ENCODE results near the gene RACK1. TPM values are rescaled to one million over a fixed set of nuclear protein-coding genes. Genes with fewer than 3 reads are reported as not detected.

RACK1 gene
- total RNA-seq, 2 experiments from 2014 or later = 2,724 to 3,901 TPM

DNA sequence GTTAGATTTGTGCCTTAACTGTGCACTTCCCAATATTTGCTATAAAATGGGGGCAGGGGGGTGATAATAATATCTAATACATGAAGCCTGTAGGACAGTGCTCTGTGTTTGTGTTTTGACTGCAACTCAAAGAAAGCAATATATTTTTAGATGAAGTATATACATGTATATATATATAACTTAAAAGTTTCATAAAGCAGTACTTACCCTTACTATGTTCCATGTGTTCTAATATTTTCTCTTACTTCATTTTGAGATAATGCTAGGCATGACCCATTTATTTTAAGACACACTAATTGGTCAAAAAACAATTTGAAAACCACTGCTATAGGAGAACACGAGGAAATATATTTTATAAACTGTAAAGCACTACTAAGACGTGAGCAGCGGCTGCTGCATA, 14.9 kb upstream of the RACK1 start:
- Mint-ChIP-seq H3K9me3 (ENCODE audit: low read depth) (no peaks in the 10 kb centered on the region), H3K27me3 (no peaks in the 10 kb centered on the region), H3K4me3 (peak overlapping the region; percentile 91), H3K27ac (peak overlapping the region; percentile 95), H3K4me1 (peaks cover 48% of the 10 kb centered on the region), H3K36me3 (ENCODE audit: low read depth) (peaks cover 41% of the 10 kb centered on the region)
- ChIA-PET POLR2A (no interaction called here), CTCF (no interaction called here)
- DNase-seq (no peak), ATAC-seq (no peak)
- intact Hi-C loops (cut with DNase I, micrococcal nuclease) = no loop called here

DNA sequence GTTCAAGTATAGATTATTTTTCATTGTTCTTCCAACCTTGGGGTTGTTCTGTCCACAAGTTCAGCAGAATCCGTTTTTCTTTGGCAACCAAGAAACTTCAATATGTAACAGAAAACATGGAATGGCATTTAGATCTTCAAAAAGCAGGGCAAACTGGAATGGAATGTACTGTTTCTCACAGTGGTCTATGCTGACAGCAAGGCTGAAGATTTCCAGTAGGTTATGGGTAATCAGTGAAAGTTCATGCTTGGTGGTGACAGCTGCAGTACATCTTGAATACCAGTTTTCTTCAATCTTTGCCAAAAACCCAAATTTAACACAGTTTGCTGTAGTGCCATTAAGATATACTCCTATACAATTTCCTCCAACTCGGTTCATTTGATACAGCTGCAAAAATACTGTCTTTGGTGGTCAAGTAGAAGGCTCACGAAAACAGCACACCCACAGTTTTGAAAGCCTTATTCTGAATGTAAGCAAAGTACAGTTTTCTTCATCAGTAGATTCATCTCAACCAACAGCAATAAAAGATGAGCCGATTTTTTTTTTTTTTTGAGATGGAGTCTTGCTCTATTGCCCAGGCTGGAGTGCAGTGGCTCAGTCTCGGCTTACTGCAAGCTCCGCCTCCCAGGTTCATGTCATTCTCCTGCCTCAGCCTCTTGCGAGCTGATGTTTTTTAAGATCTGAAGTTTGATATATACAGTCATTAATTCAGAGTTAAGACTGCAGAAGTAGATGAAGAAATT, 12.3 kb upstream of the RACK1 start:
- Mint-ChIP-seq H3K4me3 (no peak overlapping the region), H3K27ac (peak overlapping the region; percentile 81), H3K9me3 (ENCODE audit: low read depth) (no peaks in the 10 kb centered on the region), H3K4me1 (peaks cover 61% of the 10 kb centered on the region), H3K36me3 (ENCODE audit: low read depth) (peaks cover 47% of the 10 kb centered on the region), H3K27me3 (no peaks in the 10 kb centered on the region)
- ATAC-seq (no peak), DNase-seq (no peak)
- ChIA-PET CTCF (interaction anchor here (1.0 to 2.0 kb wide), 3 partner anchors 12 to 83 kb away, joined by 3 to 6 read pairs (median 6); partner anchors contain the start of gene RACK1), POLR2A (interaction anchor here (1.3 kb wide), 1 partner anchor 12 kb away, joined by 6 read pairs; the partner anchor contains the start of gene RACK1)
- intact Hi-C loops (cut with DNase I, micrococcal nuclease) = no loop called here

- H3K4me3 Mint-ChIP-seq = no peak overlapping the region
- DNase-seq (no peak), ATAC-seq (no peak)
- intact Hi-C loops (cut with DNase I, micrococcal nuclease) = no loop called here
- ChIA-PET CTCF (interaction anchor here (1.1 to 2.0 kb wide), 3 partner anchors 11 to 86 kb away, joined by 3 to 6 read pairs (median 6); partner anchors contain the start of gene RACK1), POLR2A (interaction anchor here (0.6 kb wide), 1 partner anchor 46 kb away, joined by 3 read pairs; no protein-coding TSS in a partner anchor)
- H3K9me3 Mint-ChIP-seq (ENCODE audit: low read depth) = no peaks in the 10 kb centered on the region
- no peaks in the 10 kb centered on the region for H3K27me3 Mint-ChIP-seq
- H3K27ac Mint-ChIP-seq = peak overlapping the region; percentile 81
- peaks cover 68% of the 10 kb centered on the region for H3K4me1 Mint-ChIP-seq
- H3K36me3 Mint-ChIP-seq (ENCODE audit: low read depth) = peaks cover 52% of the 10 kb centered on the region
Observed at GRCh38 chr5:181255276-181255675, 11.6 kb upstream of the RACK1 start.

DNA sequence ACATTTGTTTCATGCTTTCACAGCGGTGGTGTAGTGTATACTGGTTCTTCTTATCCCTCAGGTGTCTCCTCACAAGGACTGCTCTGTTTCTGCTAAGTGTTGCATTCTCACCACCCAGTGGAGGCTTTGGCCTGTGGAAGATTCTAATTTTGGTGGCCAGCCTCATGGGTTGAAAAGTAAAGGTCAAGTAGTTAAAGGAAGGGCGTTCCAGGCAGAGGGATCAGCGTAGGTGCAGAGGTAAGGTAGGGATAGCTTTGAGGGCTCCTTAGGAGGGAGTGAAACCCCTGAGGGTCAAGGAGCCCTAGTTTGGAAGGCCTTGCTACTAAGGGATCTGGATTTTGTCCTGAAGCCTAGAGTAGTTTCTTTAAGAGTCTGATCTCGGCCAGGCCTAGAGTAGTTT, 4.6 kb upstream of the RACK1 start:
- ATAC-seq = no peak
- DNase-seq = no peak
- H3K27ac Mint-ChIP-seq = peak overlapping the region; percentile 92
- H3K4me1 Mint-ChIP-seq = peaks cover 56% of the 10 kb centered on the region
- intact Hi-C loops (cut with DNase I, micrococcal nuclease) = loop anchor here in 1 of 2 experiments (5.0 to 10.0 kb wide), 2 partner anchors 386 to 1623 kb away; partner anchors contain the start of genes HNRNPH1 and ZFP62
- peak overlapping the region; percentile 91 for H3K4me3 Mint-ChIP-seq
- ChIA-PET POLR2A (interaction anchor here (1.0 kb wide), 1 partner anchor 26 kb away, joined by 5 read pairs; no protein-coding TSS in a partner anchor), CTCF (interaction anchor here (1.0 kb wide), 1 partner anchor 11 kb away, joined by 3 read pairs; no protein-coding TSS in a partner anchor)
- peaks cover 40% of the 10 kb centered on the region for H3K36me3 Mint-ChIP-seq (ENCODE audit: low read depth)
- no peaks in the 10 kb centered on the region for H3K27me3 Mint-ChIP-seq
- H3K9me3 Mint-ChIP-seq (ENCODE audit: low read depth) = no peaks in the 10 kb centered on the region

DNA sequence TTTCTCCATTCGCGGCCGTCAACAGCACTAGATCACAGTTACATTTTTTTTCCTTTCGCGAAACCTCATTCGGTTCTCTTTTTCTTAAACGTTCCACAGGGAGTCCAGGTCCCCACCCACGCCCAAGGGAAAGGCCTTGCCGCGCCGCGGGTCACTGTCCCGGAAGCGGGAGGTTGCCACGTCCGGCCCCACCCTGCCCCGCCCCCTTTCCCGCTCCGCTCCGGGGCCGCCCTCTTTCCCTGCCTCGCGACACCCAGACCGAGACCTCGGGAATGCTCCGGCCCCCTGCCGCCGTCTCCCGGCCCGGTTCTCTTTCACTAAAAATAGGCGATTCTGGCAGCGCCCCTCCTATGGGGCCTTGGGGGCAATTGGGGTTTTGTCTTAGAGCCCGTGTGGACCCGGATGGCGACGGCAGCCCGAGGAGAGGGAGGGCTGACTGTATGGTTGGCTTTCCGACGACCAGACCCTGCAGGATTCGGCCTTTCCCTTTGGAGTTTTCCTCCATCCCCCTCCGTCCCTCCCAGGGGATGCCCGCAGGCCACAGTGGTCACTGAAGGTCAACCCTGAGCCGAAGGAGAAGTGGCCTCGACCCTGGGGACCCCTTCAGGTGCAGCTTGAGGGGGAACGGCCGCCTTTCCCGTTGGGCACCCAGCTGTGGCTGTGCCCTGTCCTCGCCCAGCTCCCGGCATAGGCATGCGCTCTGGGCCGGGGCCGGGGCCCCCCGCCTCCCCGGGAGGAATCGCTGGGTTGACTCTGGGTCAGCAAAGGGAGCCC, 2.8 kb upstream of the RACK1 start:
- Mint-ChIP-seq H3K9me3 (ENCODE audit: low read depth) (no peaks in the 10 kb centered on the region), H3K27ac (peak overlapping the region; percentile 99), H3K36me3 (ENCODE audit: low read depth) (peaks cover 55% of the 10 kb centered on the region), H3K4me3 (peak overlapping the region; percentile 91), H3K4me1 (peaks cover 56% of the 10 kb centered on the region), H3K27me3 (no peaks in the 10 kb centered on the region)
- POLR2A ChIA-PET = no interaction called here
- CTCF ChIA-PET = interaction anchor here (0.9 to 2.1 kb wide), 2 partner anchors 14 to 16 kb away, joined by 5 to 8 read pairs; partner anchors contain the start of gene TRIM52
- peak; percentile 40 for ATAC-seq
- peak; percentile 91 for DNase-seq
- intact Hi-C loops (cut with DNase I, micrococcal nuclease) = loop anchor here in 1 of 2 experiments (1.0 to 10.0 kb wide), 6 partner anchors 15 to 1622 kb away; partner anchors contain the start of genes CNOT6, HNRNPH1, MGAT1 and TRIM52

DNA sequence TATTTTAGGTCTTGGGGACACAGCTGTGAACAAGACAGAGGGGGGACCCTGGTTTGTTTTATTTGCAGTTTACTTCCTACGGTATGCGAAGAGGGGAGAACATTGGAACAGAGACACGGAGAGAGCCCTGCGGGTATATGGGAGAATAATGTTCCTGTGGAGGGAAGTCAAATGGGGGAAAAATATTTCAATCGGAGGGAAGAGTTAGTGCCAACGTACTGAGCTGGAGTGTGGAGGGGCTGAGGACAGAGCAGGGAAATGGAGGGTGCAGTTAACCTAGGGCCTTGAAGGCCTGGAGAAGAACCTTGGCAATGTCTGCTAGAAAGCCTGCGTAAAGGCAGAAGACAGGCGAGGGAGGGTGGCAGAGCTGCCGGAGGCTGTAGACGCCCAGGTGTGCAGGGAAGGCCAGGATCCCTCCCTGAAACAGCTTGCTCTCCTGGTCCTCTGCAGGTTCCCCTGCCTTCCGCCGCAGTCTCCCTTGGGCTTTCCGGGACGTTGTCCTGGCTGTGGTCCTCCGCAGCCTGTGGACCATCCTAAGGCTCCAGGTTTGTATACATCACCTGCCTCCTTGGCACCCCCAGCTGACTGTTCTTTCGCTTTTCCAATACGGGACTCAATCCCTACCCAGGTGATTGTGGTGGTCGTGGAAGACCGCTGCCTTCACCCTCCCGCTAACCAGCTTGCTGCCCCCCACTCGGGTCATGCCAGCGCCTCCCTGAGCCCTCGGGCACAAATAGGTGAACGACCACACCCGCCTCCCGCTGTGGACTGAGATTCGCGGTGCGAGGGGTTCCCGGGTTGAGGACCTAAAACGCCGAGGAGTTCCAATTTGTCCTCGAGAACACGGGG, 1.9 kb upstream of the RACK1 start:
- ATAC-seq = peak; percentile 1

DNA sequence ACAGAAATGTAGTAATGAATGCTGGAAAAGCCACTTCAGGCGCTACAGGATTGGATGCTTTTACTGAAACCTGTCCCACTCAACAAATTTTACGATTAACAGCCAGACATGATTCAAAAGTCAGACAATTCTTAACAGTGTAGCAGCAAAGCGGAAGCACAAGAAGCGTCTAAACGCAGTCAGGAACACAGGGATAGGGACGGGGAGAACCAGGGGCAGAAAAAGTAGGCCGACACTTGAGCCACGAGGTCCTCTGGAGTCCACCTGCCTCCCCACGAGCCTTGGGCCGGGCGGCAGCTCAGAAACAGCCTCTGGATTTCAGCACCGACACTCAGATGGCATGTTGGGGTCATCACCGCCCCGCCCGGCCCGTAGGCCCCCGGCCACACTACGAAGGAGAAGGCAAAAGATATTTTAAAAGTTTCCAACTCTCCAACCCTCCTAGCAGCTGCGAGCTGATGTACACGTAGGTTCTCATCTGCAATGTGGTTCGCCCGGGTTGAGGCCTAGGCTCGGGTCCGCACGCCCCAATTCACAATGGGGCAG, 615 bp downstream of the RACK1 start:
- Mint-ChIP-seq H3K36me3 (ENCODE audit: low read depth) (peaks cover 64% of the 10 kb centered on the region), H3K4me3 (peak overlapping the region; percentile 91), H3K27me3 (no peaks in the 10 kb centered on the region), H3K4me1 (peaks cover 47% of the 10 kb centered on the region), H3K27ac (peak overlapping the region; percentile 99), H3K9me3 (ENCODE audit: low read depth) (no peaks in the 10 kb centered on the region)
- intact Hi-C loops (cut with DNase I, micrococcal nuclease) = loop anchor here (1.0 to 10.0 kb wide), 6 partner anchors 18 to 1618 kb away; partner anchors contain the start of genes HNRNPH1 (in 1 of the 2), TRIM41 (in 1 of the 2), TRIM52 (in 1 of the 2) and TRIM7 (in 1 of the 2)
- ATAC-seq (no peak), DNase-seq (no peak)
- CTCF ChIA-PET = no interaction called here
- POLR2A ChIA-PET = interaction anchor here (1.0 kb wide), 2 partner anchors 19 to 36 kb away, joined by 3 to 4 read pairs; no protein-coding TSS in a partner anchor

More for the DNA sequence above, 1.9 kb upstream of the RACK1 start:
- H3K27ac Mint-ChIP-seq = peak overlapping the region; percentile 99
- intact Hi-C loops (cut with DNase I, micrococcal nuclease) = loop anchor here (1.0 to 10.0 kb wide), 7 partner anchors 16 to 1621 kb away; partner anchors contain the start of genes CNOT6 (in 1 of the 2), HNRNPH1 (in 1 of the 2), MGAT1 (in 1 of the 2) and TRIM52 (in 1 of the 2)
- no peaks in the 10 kb centered on the region for H3K9me3 Mint-ChIP-seq (ENCODE audit: low read depth)
- ChIA-PET POLR2A (interaction anchor here (2.2 kb wide), 1 partner anchor 15 kb away, joined by 23 read pairs; the partner anchor contains the start of gene TRIM52), CTCF (interaction anchor here (0.7 to 2.1 kb wide), 3 partner anchors 15 to 54 kb away, joined by 3 to 8 read pairs (median 5); partner anchors contain the start of gene TRIM52)
- H3K36me3 Mint-ChIP-seq (ENCODE audit: low read depth) = peaks cover 58% of the 10 kb centered on the region
- DNase-seq = no peak
- H3K4me1 Mint-ChIP-seq = peaks cover 52% of the 10 kb centered on the region
- peak overlapping the region; percentile 91 for H3K4me3 Mint-ChIP-seq
- no peaks in the 10 kb centered on the region for H3K27me3 Mint-ChIP-seq

- Mint-ChIP-seq H3K4me1 (peaks cover 51% of the 10 kb centered on the region), H3K27ac (peak overlapping the region; percentile 99), H3K36me3 (ENCODE audit: low read depth) (peaks cover 68% of the 10 kb centered on the region), H3K4me3 (peak overlapping the region; percentile 91), H3K27me3 (no peaks in the 10 kb centered on the region), H3K9me3 (ENCODE audit: low read depth) (no peaks in the 10 kb centered on the region)
- POLR2A ChIA-PET = interaction anchor here (1.0 kb wide), 2 partner anchors 20 to 34 kb away, joined by 3 to 4 read pairs; no protein-coding TSS in a partner anchor
- intact Hi-C loops (cut with DNase I, micrococcal nuclease) = loop anchor here (5.0 to 10.0 kb wide), 3 partner anchors 35 to 1617 kb away; partner anchors contain the start of genes HNRNPH1 (in 1 of the 2) and TRIM7 (in 1 of the 2)
- ATAC-seq = no peak
- DNase-seq = no peak
- CTCF ChIA-PET = interaction anchor here (0.8 kb wide), 1 partner anchor 26 kb away, joined by 5 read pairs; no protein-coding TSS in a partner anchor
Observed at GRCh38 chr5:181242031-181242451, 1.7 kb downstream of the RACK1 start.

DNA sequence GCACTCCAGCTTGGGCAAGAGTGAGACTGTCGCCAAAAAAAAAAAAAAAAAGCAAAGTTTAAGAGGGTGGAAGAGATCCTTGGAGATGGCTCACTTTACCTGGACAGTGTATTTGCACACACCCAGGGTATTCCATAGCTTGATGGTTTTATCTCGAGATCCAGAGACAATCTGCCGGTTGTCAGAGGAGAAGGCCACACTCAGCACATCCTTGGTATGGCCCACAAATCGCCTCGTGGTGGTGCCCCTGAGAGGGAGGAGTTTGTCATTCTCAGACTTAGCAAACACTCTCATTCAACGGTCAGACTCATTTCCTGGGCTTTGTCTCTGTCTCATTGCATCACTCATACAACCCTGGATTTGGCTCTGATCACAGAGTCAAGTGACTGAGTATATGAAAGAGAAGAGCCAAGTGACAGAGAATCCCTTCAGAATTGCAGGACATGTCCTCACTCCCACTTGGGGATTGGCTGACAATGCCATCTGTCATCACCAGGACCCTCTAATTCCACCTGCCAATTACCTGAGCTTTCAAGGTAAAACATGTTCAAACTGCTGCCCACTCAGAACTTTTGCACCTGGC, 2.2 kb downstream of the RACK1 start:
- no peaks in the 10 kb centered on the region for H3K9me3 Mint-ChIP-seq (ENCODE audit: low read depth)
- ChIA-PET CTCF (interaction anchor here (0.7 to 0.8 kb wide), 2 partner anchors 12 to 26 kb away, joined by 3 to 5 read pairs; no protein-coding TSS in a partner anchor), POLR2A (interaction anchor here (0.7 to 1.4 kb wide), 3 partner anchors 12 to 20 kb away, joined by 3 to 6 read pairs (median 6); no protein-coding TSS in a partner anchor)
- peaks cover 72% of the 10 kb centered on the region for H3K36me3 Mint-ChIP-seq (ENCODE audit: low read depth)
- DNase-seq = peak; percentile 85
- peak overlapping the region; percentile 99 for H3K27ac Mint-ChIP-seq
- intact Hi-C loops (cut with DNase I, micrococcal nuclease) = loop anchor here (1.0 to 10.0 kb wide), 4 partner anchors 34 to 1617 kb away; partner anchors contain the start of genes HNRNPH1 (in 1 of the 2) and TRIM7 (in 1 of the 2)
- peak overlapping the region; percentile 91 for H3K4me3 Mint-ChIP-seq
- H3K27me3 Mint-ChIP-seq = no peaks in the 10 kb centered on the region
- peaks cover 51% of the 10 kb centered on the region for H3K4me1 Mint-ChIP-seq
- ATAC-seq = peak; percentile 65

Data from activated CD4-positive, alpha-beta T cell treated with anti-CD3 and anti-CD28 coated beads for 36 hours (primary cell).